Measurements from ENCODE around the gene SELENOW.
"Not testable (repeated sequence)": the region's sequence is repeated elsewhere in the genome, so short reads cannot be mapped to it uniquely, and the experiment has no call there.

SELENOW gene

GRCh38 chr19:47802521-47803043, 24.1 kb downstream of the SELENOW start:
- no peak for DNase-seq (ENCODE audit: low read depth)
- no peak overlapping the region for H3K4me3 ChIP-seq (ENCODE audit: low read depth, low read length)
- no peak for TF ChIP-seq CTCF (conservative IDR thresholded peaks at IDR 0.05; ENCODE audit: low read depth, low read length)

GRCh38 chr19:47803148-47803547, 24.6 kb downstream of the SELENOW start:
- not testable (repeated sequence) for H3K4me3 ChIP-seq (ENCODE audit: low read depth, low read length); DNase-seq (ENCODE audit: low read depth)

GRCh38 chr19:47803671-47804070, 25.2 kb downstream of the SELENOW start:
- DNase-seq (ENCODE audit: low read depth); H3K4me3 ChIP-seq (ENCODE audit: low read depth, low read length): not testable (repeated sequence)

GRCh38 chr19:47804451-47804850, 25.9 kb downstream of the SELENOW start, which contains the start of gene TPRX1:
TPRX1 (minus strand) TSS chr19:47804551; CDS start chr19:47804539, 12 bp downstream.
- H3K4me3 ChIP-seq (ENCODE audit: low read depth, low read length); DNase-seq (ENCODE audit: low read depth): not testable (repeated sequence)

- no peak for DNase-seq (ENCODE audit: low read depth)
- no peak overlapping the region for H3K4me3 ChIP-seq (ENCODE audit: low read depth, low read length)
- TF ChIP-seq CTCF (conservative IDR thresholded peaks at IDR 0.05; ENCODE audit: low read depth, low read length), result no peak
Measured at GRCh38 chr19:47805313-47805712, 26.8 kb downstream of the SELENOW start.

GRCh38 chr19:47806435-47806834, 27.9 kb downstream of the SELENOW start:
- no peak for DNase-seq (ENCODE audit: low read depth)
- H3K4me3 ChIP-seq (ENCODE audit: low read depth, low read length), result no peak overlapping the region
- no peak for TF ChIP-seq CTCF (conservative IDR thresholded peaks at IDR 0.05; ENCODE audit: low read depth, low read length)

GRCh38 chr19:47813304-47813994, 34.9 kb downstream of the SELENOW start:
- DNase-seq (ENCODE audit: low read depth), result peak; percentile 59
- TF ChIP-seq CTCF (conservative IDR thresholded peaks at IDR 0.05; ENCODE audit: low read depth, low read length), result peak; percentile 75
- H3K4me3 ChIP-seq (ENCODE audit: low read depth, low read length), result no peak overlapping the region

- no peak for TF ChIP-seq CTCF (conservative IDR thresholded peaks at IDR 0.05; ENCODE audit: low read depth, low read length)
- H3K4me3 ChIP-seq (ENCODE audit: low read depth, low read length), result no peak overlapping the region
- DNase-seq (ENCODE audit: low read depth), result no peak
Measured at GRCh38 chr19:47813995-47814328, 35.5 kb downstream of the SELENOW start.

GRCh38 chr19:47816270-47816669, 37.8 kb downstream of the SELENOW start:
- not testable (repeated sequence) for H3K4me3 ChIP-seq (ENCODE audit: low read depth, low read length); DNase-seq (ENCODE audit: low read depth)

- not testable (repeated sequence) for H3K4me3 ChIP-seq (ENCODE audit: low read depth, low read length)
Measured at GRCh38 chr19:47818221-47818620, 39.7 kb downstream of the SELENOW start.

More at GRCh38 chr19:47818221-47818620, 39.7 kb downstream of the SELENOW start:
- not testable (repeated sequence) for DNase-seq (ENCODE audit: low read depth)

All from choroid plexus epithelial cell (primary cell).